ENCODE results near the gene SMPDL3B. TPM values are rescaled to one million over a fixed set of nuclear protein-coding genes. Genes with fewer than 3 reads are reported as not detected.

The SMPDL3B gene
- total RNA-seq, 1 donor from 2014 or later: not detected

DNA sequence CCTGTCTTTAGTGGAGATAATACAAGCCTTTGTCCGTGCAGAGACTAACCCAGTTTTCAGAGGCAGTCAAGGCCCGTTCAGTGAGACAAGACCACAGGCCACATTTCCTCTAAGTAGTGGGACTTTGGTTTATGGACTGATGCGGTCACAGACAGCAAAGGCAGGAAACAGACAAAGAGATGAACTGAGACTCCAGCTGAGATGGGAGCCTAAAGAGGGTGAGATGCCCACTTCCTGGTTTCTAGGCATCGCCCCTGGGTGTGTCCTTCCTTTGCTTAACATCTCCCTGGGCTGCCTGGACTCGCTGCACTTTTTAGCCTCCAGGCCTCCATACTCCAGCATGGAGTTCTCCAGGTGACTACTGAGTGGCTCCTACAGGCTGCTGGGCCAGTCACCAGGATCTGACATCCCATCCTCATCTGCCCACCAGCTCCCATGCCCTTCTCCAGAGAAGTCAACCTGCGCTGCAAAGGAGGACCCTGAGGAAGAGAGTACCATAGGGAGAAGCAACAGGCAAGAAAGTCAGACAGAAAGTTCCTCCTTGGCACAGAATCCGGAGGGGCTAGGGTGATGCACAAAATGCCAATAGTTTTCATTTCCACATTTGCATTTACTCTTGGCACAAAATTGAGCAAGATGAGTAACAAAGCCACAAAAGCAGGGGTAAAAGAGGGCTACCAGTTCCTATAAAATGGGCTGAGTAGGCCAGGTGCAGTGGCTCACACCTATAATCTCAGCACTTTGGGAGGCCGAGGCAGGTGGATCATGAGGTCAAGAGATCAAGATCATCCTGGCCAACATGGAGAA is 47.4 kb upstream of the SMPDL3B start:
- TF ChIP-seq, protein P1, sequence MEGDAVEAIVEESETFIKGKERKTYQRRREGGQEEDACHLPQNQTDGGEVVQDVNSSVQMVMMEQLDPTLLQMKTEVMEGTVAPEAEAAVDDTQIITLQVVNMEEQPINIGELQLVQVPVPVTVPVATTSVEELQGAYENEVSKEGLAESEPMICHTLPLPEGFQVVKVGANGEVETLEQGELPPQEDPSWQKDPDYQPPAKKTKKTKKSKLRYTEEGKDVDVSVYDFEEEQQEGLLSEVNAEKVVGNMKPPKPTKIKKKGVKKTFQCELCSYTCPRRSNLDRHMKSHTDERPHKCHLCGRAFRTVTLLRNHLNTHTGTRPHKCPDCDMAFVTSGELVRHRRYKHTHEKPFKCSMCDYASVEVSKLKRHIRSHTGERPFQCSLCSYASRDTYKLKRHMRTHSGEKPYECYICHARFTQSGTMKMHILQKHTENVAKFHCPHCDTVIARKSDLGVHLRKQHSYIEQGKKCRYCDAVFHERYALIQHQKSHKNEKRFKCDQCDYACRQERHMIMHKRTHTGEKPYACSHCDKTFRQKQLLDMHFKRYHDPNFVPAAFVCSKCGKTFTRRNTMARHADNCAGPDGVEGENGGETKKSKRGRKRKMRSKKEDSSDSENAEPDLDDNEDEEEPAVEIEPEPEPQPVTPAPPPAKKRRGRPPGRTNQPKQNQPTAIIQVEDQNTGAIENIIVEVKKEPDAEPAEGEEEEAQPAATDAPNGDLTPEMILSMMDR (IDR thresholded peaks at IDR 0.05; ENCODE audit: borderline replicate concordance): no peak
- intact Hi-C loops (cut with micrococcal nuclease): no loop called here
- H3K27ac ChIP-seq (replicated peaks): peak overlapping the region; percentile 33
- no peaks in the 10 kb centered on the region for H3K27me3 ChIP-seq (ENCODE audit: low read depth)
- no peaks in the 10 kb centered on the region for H3K9me3 ChIP-seq (replicated peaks)
- H3K4me3 ChIP-seq: no peak overlapping the region
- no peaks in the 10 kb centered on the region for H3K4me1 ChIP-seq
- no peak for DNase-seq
- peaks cover 35% of the 10 kb centered on the region for H3K36me3 ChIP-seq

DNA sequence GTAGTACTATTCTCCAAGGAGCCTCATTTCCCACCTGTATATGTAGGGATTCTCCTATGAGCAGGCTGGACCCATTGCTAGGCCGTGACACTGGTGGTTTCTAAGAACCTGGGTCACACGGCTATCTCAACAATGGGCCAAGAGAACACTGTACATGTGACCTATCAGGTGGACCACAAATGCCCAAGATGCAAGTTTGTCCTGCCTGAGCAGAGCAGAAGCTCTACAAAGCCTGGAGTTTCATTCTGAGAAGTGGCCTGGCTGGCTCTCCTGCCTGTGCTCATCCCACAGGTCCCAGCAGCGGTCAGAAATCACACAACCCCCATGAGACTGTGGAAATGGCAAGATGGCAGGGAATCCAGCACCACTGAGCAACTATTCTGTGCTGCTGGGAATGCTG is 45.3 kb upstream of the SMPDL3B start:
- Histone ChIP-seq H3K9me3 (replicated peaks) (no peaks in the 10 kb centered on the region), H3K4me1 (no peaks in the 10 kb centered on the region), H3K36me3 (peaks cover 56% of the 10 kb centered on the region), H3K27me3 (ENCODE audit: low read depth) (no peaks in the 10 kb centered on the region), H3K4me3 (no peak overlapping the region), H3K27ac (replicated peaks) (no peak overlapping the region)
- TF ChIP-seq, protein P1 (IDR thresholded peaks at IDR 0.05; ENCODE audit: borderline replicate concordance): no peak
- no peak for DNase-seq
- intact Hi-C loops (cut with micrococcal nuclease): no loop called here

DNA sequence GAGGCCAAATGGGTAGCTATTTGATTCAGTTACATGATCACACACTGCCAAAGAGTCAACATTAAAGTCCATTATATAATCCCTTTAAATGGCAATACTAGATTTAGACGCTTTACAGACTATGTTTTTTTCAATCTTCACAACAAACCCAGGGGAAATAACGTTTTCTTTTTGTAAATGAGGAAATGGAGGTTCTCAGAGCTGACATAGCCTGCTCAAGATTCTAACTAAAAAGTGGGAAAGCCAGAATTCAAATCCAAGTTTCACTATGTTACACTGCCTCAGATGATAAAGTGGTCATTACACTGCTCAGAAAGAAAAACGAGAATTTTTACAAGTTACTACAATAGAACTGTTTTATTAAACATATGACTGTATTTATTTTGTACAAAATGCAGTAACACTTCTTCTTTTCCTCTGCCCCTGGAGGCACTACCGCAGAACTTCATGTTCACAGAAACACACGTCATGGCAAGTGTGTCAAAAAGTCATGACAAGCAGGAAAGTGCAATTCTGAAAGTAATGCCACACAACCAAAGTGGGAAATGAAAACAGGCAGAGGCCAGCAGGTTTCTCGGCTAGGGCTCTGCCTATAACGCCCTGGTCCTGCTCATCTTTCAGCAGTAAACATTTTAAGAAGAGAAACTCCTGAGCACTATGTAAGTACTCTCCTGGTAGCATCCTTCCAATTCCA is 43.5 kb upstream of the SMPDL3B start:
- Histone ChIP-seq H3K4me3 (no peak overlapping the region), H3K4me1 (no peaks in the 10 kb centered on the region), H3K27me3 (ENCODE audit: low read depth) (no peaks in the 10 kb centered on the region), H3K9me3 (replicated peaks) (no peaks in the 10 kb centered on the region), H3K36me3 (peaks cover 74% of the 10 kb centered on the region), H3K27ac (replicated peaks) (peak overlapping the region; percentile 37)
- intact Hi-C loops (cut with micrococcal nuclease): no loop called here
- TF ChIP-seq, protein P1 (IDR thresholded peaks at IDR 0.05; ENCODE audit: borderline replicate concordance): no peak
- DNase-seq: no peak

DNA sequence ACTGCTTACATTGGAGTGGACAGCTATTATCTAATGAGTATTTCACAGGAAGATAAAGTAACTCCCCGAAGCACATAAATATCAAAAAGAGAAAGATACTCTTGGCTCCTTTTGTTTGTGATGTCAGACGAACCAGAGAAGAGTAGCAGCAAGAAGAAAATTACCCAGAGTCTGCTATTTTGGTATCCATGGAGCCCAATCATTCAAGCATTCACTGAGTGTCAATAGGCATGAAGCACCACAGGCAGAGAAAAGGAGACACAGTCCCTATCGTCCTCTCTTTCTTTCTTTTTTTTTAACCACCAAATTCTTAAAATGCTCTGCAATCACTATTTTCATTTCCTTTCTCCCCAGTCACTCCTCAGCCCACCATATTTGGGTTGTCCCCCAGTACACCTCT is 40.3 kb upstream of the SMPDL3B start:
- no peak for DNase-seq
- no peak overlapping the region for H3K4me3 ChIP-seq
- H3K9me3 ChIP-seq (replicated peaks): no peaks in the 10 kb centered on the region
- no peak overlapping the region for H3K27ac ChIP-seq (replicated peaks)
- no peaks in the 10 kb centered on the region for H3K4me1 ChIP-seq
- intact Hi-C loops (cut with micrococcal nuclease): no loop called here
- H3K36me3 ChIP-seq: peaks cover 83% of the 10 kb centered on the region
- TF ChIP-seq, protein P1 (IDR thresholded peaks at IDR 0.05; ENCODE audit: borderline replicate concordance): no peak
- no peaks in the 10 kb centered on the region for H3K27me3 ChIP-seq (ENCODE audit: low read depth)

DNA sequence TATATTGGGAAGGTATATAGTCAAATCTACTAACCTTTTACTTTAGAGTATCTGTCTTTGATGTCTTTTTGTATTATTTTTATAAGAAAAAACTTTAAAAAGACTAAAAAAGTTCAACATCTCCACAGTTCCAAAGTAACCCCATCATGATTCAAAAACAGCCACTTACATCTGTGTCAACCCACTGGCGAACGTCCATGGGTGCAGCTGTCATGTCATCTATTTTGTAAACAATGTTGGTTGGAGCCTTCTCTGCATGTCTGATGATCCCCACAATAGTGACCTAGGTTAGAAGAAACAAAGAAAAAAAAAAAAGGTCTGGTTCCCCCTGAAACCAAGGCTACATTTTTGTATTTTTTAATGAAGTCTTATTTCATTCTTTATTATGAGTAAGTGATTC is 28.0 kb upstream of the SMPDL3B start:
- intact Hi-C loops (cut with micrococcal nuclease): no loop called here
- no peak for DNase-seq
- no peak overlapping the region for H3K4me3 ChIP-seq
- H3K27me3 ChIP-seq (ENCODE audit: low read depth): no peaks in the 10 kb centered on the region
- H3K36me3 ChIP-seq: peaks cover 87% of the 10 kb centered on the region
- H3K9me3 ChIP-seq (replicated peaks): no peaks in the 10 kb centered on the region
- TF ChIP-seq, protein P1 (IDR thresholded peaks at IDR 0.05; ENCODE audit: borderline replicate concordance): no peak
- no peak overlapping the region for H3K27ac ChIP-seq (replicated peaks)
- H3K4me1 ChIP-seq: no peaks in the 10 kb centered on the region
